Activated B cell treated with CpG ODN at 0.5 μM for 24 hours (primary cell): ENCODE measurements around the gene GAL3ST3. TPM values are rescaled to one million over a fixed set of nuclear protein-coding genes. Genes with fewer than 3 reads are reported as not detected.
"Not testable (repeated sequence)": the region's sequence is repeated elsewhere in the genome, so short reads cannot be mapped to it uniquely, and the experiment has no call there.

ENCODE experiments used
- ATAC-seq: fragments of 200-7000 bp; cut with Tn5 transposase; one replicate; pipeline ENCODE4 v1.10.0; 2021; ENCODE audit warnings: low read depth, mild to moderate bottlenecking, moderate library complexity
- CTCF ChIA-PET: fragments of 350-600 bp; sonication (Branson Sonifier 250); formaldehyde crosslinking; loops from one replicate; lab custom pipeline; 2021; ENCODE audit warnings: antibody characterized with exemption; lab: Charles Lee
- POLR2A ChIA-PET: fragments of 350-600 bp; sonication (Branson Sonifier 250); formaldehyde crosslinking; loops from one replicate; lab custom pipeline; 2021; ENCODE audit warnings: antibody characterized with exemption; lab: Charles Lee
- DNase-seq: peaks from one replicate; pipeline ENCODE4 v3.0.0; 2022
- H3K27ac Mint-ChIP-seq: one replicate; pipeline ENCODE4 v1.8.0; 2020; ENCODE audit warnings: mixed read lengths
- H3K27me3 Mint-ChIP-seq: one replicate; pipeline ENCODE4 v1.8.0; 2021; ENCODE audit warnings: mixed read lengths
- H3K36me3 Mint-ChIP-seq: one replicate; pipeline ENCODE4 v1.8.0; 2021; ENCODE audit warnings: low read depth, mixed read lengths
- H3K4me1 Mint-ChIP-seq: one replicate; pipeline ENCODE4 v1.8.0; 2021; ENCODE audit warnings: mixed read lengths
- H3K4me3 Mint-ChIP-seq: one replicate; pipeline ENCODE4 v1.8.0; 2020; ENCODE audit warnings: mild to moderate bottlenecking, mixed read lengths
- H3K9me3 Mint-ChIP-seq: one replicate; pipeline ENCODE4 v1.8.0; 2020; ENCODE audit warnings: mixed read lengths
- intact Hi-C: fragments of 100-400 bp; cut with micrococcal nuclease; formaldehyde crosslinking; loops from one replicate; pipeline ENCODE4 v1.15.1; 2024
- total RNA-seq: library from RNA; stranded (reverse); gene quantifications from 2 replicates; pipeline ENCODE4 v1.2.3, GENCODE V29; 2022
- TF ChIP-seq, protein P1 (sequence below): fragments of 200-600 bp; IDR thresholded peaks from one replicate; pipeline ENCODE4 v1.8.0; 2022; ENCODE audit warnings: antibody characterized with exemption, mild to moderate bottlenecking

GAL3ST3 gene
- total RNA-seq, 1 donor from 2014 or later = not detected

DNA sequence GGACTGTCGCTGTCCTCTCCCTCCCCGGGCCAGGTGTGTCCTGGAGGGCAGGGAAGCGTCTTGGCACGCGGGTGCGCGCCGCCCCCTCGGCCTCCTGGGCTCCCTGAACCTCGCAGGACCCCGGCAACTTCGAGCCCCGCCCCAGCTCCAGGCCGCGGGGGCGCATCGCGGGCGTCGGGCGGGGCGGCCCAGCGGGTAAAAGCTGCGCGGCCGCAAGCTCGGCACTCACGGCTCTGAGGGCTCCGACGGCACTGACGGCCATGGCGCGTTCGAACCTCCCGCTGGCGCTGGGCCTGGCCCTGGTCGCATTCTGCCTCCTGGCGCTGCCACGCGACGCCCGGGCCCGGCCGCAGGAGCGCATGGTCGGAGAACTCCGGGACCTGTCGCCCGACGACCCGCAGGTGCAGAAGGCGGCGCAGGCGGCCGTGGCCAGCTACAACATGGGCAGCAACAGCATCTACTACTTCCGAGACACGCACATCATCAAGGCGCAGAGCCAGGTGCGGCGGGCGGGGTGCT is 37.1 kb downstream of the GAL3ST3 start, which contains the start of gene CST6:
CST6 (plus strand) TSS at position 224 of the 519 bp plus-strand sequence; CDS start at position 261, 37 bp downstream.
- DNase-seq (no peak), ATAC-seq (no peak)
- no peak within 1 kb of the TSS for H3K4me3 Mint-ChIP-seq
- H3K9me3 Mint-ChIP-seq = no peaks in the 10 kb centered on the region
- H3K27me3 Mint-ChIP-seq = peaks cover 13% of the 10 kb centered on the region
- TF ChIP-seq, protein P1, sequence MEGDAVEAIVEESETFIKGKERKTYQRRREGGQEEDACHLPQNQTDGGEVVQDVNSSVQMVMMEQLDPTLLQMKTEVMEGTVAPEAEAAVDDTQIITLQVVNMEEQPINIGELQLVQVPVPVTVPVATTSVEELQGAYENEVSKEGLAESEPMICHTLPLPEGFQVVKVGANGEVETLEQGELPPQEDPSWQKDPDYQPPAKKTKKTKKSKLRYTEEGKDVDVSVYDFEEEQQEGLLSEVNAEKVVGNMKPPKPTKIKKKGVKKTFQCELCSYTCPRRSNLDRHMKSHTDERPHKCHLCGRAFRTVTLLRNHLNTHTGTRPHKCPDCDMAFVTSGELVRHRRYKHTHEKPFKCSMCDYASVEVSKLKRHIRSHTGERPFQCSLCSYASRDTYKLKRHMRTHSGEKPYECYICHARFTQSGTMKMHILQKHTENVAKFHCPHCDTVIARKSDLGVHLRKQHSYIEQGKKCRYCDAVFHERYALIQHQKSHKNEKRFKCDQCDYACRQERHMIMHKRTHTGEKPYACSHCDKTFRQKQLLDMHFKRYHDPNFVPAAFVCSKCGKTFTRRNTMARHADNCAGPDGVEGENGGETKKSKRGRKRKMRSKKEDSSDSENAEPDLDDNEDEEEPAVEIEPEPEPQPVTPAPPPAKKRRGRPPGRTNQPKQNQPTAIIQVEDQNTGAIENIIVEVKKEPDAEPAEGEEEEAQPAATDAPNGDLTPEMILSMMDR = no peak
- no peak within 1 kb of the TSS for H3K27ac Mint-ChIP-seq
- no peaks in the 10 kb centered on the region for H3K4me1 Mint-ChIP-seq
- intact Hi-C loops = no loop called here
- ChIA-PET CTCF (no interaction called here), POLR2A (interaction anchor here (0.5 to 1.0 kb wide), 2 partner anchors 9 to 121 kb away, joined by 3 to 4 read pairs; partner anchors contain the start of genes BANF1, CCDC85B and EIF1AD)
- H3K36me3 Mint-ChIP-seq = peaks cover under 1% of the 10 kb centered on the region

DNA sequence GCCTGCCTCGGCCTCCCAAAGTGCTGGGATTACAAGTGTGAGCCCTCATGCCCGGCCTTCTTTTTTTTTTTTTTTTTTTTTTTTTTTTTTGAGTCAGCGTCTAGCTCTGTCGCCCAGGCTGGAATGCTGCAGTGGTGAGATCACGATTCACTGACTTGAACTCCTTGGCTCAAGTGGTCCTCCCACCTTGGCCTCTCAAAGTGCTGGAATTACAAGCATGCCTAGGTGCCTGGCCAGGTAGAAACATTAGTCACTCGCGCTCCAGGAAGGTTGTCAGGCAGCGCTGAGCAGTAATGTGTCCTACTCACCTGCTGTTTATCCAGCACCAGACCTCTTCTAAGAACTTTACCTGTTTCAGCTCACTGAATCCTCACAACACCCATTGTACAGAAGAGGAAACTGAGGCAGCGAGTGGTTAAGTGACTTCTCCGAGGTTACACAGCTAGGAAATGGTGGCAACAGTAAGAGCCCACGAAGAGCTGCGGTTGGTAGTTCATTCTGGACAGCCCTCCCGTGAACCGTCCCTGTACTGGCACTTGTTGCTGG is 37.6 kb downstream of the GAL3ST3 start:
- intact Hi-C loops = no loop called here
- TF ChIP-seq, protein P1 = no peak
- H3K4me3 Mint-ChIP-seq = no peak overlapping the region
- H3K4me1 Mint-ChIP-seq = no peaks in the 10 kb centered on the region
- H3K9me3 Mint-ChIP-seq = no peaks in the 10 kb centered on the region
- H3K36me3 Mint-ChIP-seq = peaks cover 4% of the 10 kb centered on the region
- DNase-seq (no peak), ATAC-seq (no peak)
- ChIA-PET CTCF (no interaction called here), POLR2A (interaction anchor here (1.0 kb wide), 1 partner anchor 9 kb away, joined by 3 read pairs; the partner anchor contains the start of genes BANF1 and EIF1AD)
- H3K27ac Mint-ChIP-seq = no peak overlapping the region
- H3K27me3 Mint-ChIP-seq = peaks cover 13% of the 10 kb centered on the region

DNA sequence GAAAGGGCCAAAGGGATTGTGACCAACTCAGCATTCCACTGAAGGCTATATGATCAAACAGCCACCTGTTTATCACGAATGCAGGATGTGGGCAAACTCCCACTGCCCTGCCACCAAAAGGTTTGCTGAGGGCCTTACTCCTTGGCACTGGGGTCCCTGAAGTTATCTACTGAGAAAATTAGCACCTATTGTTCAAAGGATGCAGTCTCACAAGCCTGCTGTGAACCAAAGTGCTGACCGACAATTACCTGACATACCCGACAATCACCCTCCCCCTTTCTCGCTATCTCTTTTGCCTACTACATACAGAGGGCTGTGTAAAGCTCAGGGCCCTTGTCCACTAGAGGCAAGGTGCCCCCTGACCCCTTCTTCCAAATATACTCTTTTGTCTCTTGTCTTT is 38.9 kb downstream of the GAL3ST3 start:
- intact Hi-C loops, H3K9me3 Mint-ChIP-seq, ATAC-seq, H3K4me1 Mint-ChIP-seq, DNase-seq, H3K27ac Mint-ChIP-seq, H3K4me3 Mint-ChIP-seq: not testable (repeated sequence)
- CTCF ChIA-PET = interaction anchor here (0.7 to 3.4 kb wide), 2 partner anchors 13 to 20 kb away, joined by 3 to 13 read pairs; no protein-coding TSS in a partner anchor
- Mint-ChIP-seq H3K27me3 (peaks cover 13% of the 10 kb centered on the region), H3K36me3 (peaks cover 15% of the 10 kb centered on the region)
- POLR2A ChIA-PET = interaction anchor here (0.7 kb wide), 1 partner anchor 12 kb away, joined by 8 read pairs; no protein-coding TSS in a partner anchor

DNA sequence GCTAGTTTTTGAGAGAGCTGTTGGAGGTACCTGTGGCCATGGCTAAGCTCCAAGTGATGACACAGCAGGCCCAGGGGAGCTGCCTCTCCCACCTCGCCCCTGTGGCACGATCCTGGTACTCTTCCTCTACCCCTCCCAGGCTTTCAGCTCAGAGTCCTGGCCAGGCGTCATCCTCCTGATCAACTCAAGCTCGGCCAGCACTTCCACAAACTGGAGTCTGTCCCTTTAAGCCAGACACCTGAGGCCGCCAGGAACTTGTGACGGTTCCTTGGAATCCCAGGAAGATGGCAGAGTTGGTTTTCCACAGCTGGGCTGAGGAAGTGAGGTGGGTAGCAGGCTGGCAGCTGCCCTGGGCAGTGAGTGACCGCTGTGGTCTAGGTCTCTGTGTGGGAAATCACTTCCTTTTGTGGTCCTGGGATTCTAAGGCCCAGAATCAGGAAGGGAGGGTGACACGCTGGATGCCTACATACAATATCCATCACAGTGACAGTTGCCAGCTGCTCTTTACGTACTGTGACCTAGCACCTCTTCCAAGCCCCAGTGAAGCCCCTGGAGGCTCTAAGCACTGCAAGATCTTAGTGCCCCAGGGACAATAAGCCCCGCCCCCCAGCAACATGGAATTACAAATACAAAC is 40.4 kb downstream of the GAL3ST3 start:
- Mint-ChIP-seq H3K27me3 (peaks cover 10% of the 10 kb centered on the region), H3K9me3 (no peaks in the 10 kb centered on the region), H3K4me3 (no peak overlapping the region), H3K27ac (no peak overlapping the region), H3K36me3 (peaks cover 28% of the 10 kb centered on the region), H3K4me1 (peaks cover under 1% of the 10 kb centered on the region)
- ATAC-seq (no peak), DNase-seq (no peak)
- CTCF ChIA-PET = interaction anchor here (1.1 to 3.4 kb wide), 2 partner anchors 14 to 37 kb away, joined by 3 to 13 read pairs; no protein-coding TSS in a partner anchor
- POLR2A ChIA-PET = interaction anchor here (0.7 to 1.1 kb wide), 2 partner anchors 76 to 150 kb away, joined by 3 read pairs; no protein-coding TSS in a partner anchor
- intact Hi-C loops = no loop called here
- TF ChIP-seq, protein P1 = no peak

DNA sequence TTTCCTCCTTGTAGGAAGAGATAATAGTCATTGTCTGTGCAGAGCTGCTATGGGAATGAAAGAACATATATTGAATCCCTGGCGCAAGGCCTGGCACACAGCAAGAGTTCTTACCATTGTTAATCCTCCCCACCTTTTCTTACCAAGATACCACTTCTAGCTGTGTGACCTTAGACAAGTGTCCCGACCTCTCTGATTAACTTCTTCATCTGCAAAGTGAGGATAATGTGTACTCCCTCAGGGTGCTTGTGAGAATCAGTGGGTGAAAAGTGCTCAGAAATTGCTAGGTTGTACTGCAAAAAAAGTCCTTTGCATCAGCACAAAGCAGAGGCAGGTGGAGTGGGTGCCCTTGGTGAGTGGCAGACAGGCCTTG is 40.9 kb downstream of the GAL3ST3 start:
- no peaks in the 10 kb centered on the region for H3K9me3 Mint-ChIP-seq
- peaks cover 32% of the 10 kb centered on the region for H3K36me3 Mint-ChIP-seq
- DNase-seq = no peak
- TF ChIP-seq, protein P1 = no peak
- no peak for ATAC-seq
- H3K27me3 Mint-ChIP-seq = peaks cover 9% of the 10 kb centered on the region
- ChIA-PET CTCF (interaction anchor here (1.1 to 3.4 kb wide), 2 partner anchors 15 to 37 kb away, joined by 3 to 13 read pairs; no protein-coding TSS in a partner anchor), POLR2A (interaction anchor here (1.1 kb wide), 1 partner anchor 150 kb away, joined by 3 read pairs; no protein-coding TSS in a partner anchor)
- intact Hi-C loops = no loop called here
- no peak overlapping the region for H3K27ac Mint-ChIP-seq
- peaks cover 5% of the 10 kb centered on the region for H3K4me1 Mint-ChIP-seq
- no peak overlapping the region for H3K4me3 Mint-ChIP-seq
